Mucosa of descending colon (tissue), 3 donors: ENCODE measurements around the gene RCAN2. TPM values are rescaled to one million over a fixed set of nuclear protein-coding genes. Genes with fewer than 3 reads are reported as not detected.

Source experiments
- ATAC-seq: fragments of 200-7000 bp; cut with Tn5 transposase; one replicate; pipeline ENCODE4 v1.9.1; 2020; ENCODE audit warnings: mild to moderate bottlenecking, moderate library complexity
- DNase-seq, 3 donors: peaks; one replicate each; pipeline ENCODE4 v3.0.0-alpha.2; 2020
- H3K36me3 ChIP-seq: fragments of 200-600 bp; one replicate; pipeline ENCODE4 v1.8.0; 2021; ENCODE audit warnings: low read depth, mild to moderate bottlenecking
- H3K4me1 ChIP-seq: fragments of 200-600 bp; one replicate; pipeline ENCODE4 v1.8.0; 2021; ENCODE audit warnings: low read depth, mild to moderate bottlenecking
- H3K4me3 ChIP-seq: fragments of 200-600 bp; one replicate; pipeline ENCODE4 v1.8.0; 2021; ENCODE audit warnings: mild to moderate bottlenecking
- H3K9me3 ChIP-seq: fragments of 200-600 bp; one replicate; pipeline ENCODE4 v1.8.0; 2021; ENCODE audit warnings: mild to moderate bottlenecking
- CTCF ChIP-seq: fragments of 200-600 bp; IDR thresholded peaks from one replicate; pipeline ENCODE4 v1.8.0; 2022; ENCODE audit warnings: antibody characterized with exemption, mild to moderate bottlenecking
- intact Hi-C, 2 donors: fragments of 100-400 bp; cut with DNase I in 1 of 2; cut with micrococcal nuclease in 1 of 2; formaldehyde crosslinking; loops; one replicate each; pipeline versions ENCODE4 v1.11.0 to v1.11.1; 2022; cut with DNase I, micrococcal nuclease
- total RNA-seq, 3 donors: library from RNA; stranded (reverse); fragmentation: NEBNext Ultra II Directional in 2 of 3; extraction: Animal tissue kit (Norgen Biotek cat#: 25700) in 2 of 3; gene quantifications; one replicate each; pipeline versions ENCODE4 v1.2.1 to v1.2.4, GENCODE V29; 2021 to 2023
- donor health status: DM: no; HTN: no; CAD: no; lungs with moderate emphysema.
- donor health status: DM: no; HTN: no; CAD: no.
- donor health status: DM: no; HTN: yes; CAD: no.

Gene RCAN2
- total RNA-seq, 3 donors from 2014 or later = 5.1 to 6.6 (median 6.1) TPM

- no peak for TF ChIP-seq CTCF
- no peak for ATAC-seq
- Histone ChIP-seq H3K4me3 (no peak overlapping the region), H3K9me3 (no peaks in the 10 kb centered on the region), H3K4me1 (no peaks in the 10 kb centered on the region), H3K36me3 (no peaks in the 10 kb centered on the region)
- intact Hi-C loops = no loop called here
- no peak for DNase-seq
These were observed 244.5 kb downstream of the RCAN2 start for GRCh38 chr6:46246727-46247126.

- Histone ChIP-seq H3K9me3 (no peaks in the 10 kb centered on the region), H3K4me3 (no peak overlapping the region), H3K4me1 (no peaks in the 10 kb centered on the region), H3K36me3 (no peaks in the 10 kb centered on the region)
- no peak for TF ChIP-seq CTCF
- DNase-seq (no peak), ATAC-seq (no peak)
- intact Hi-C loops = no loop called here
These were observed 245.2 kb downstream of the RCAN2 start for GRCh38 chr6:46246081-46246480.

GRCh38 chr6:46244670-46245069 is 246.6 kb downstream of the RCAN2 start:
- TF ChIP-seq CTCF = no peak
- intact Hi-C loops = no loop called here
- no peaks in the 10 kb centered on the region for H3K4me1 ChIP-seq
- ATAC-seq (no peak), DNase-seq (no peak)
- H3K4me3 ChIP-seq = no peak overlapping the region
- H3K36me3 ChIP-seq = no peaks in the 10 kb centered on the region
- H3K9me3 ChIP-seq = no peaks in the 10 kb centered on the region

- Histone ChIP-seq H3K9me3 (no peaks in the 10 kb centered on the region), H3K4me3 (no peak overlapping the region), H3K4me1 (no peaks in the 10 kb centered on the region), H3K36me3 (no peaks in the 10 kb centered on the region)
- no peak for TF ChIP-seq CTCF
- no peak for ATAC-seq
- no peak for DNase-seq
- intact Hi-C loops = no loop called here
These were observed 247.5 kb downstream of the RCAN2 start for GRCh38 chr6:46243754-46244153.

GRCh38 chr6:46242921-46243320 is 248.3 kb downstream of the RCAN2 start:
- Histone ChIP-seq H3K36me3 (no peaks in the 10 kb centered on the region), H3K4me3 (no peak overlapping the region), H3K4me1 (no peaks in the 10 kb centered on the region), H3K9me3 (no peaks in the 10 kb centered on the region)
- intact Hi-C loops = no loop called here
- ATAC-seq = no peak
- TF ChIP-seq CTCF = no peak
- DNase-seq = no peak

GRCh38 chr6:46240866-46241565 is 250.2 kb downstream of the RCAN2 start:
- H3K9me3 ChIP-seq = no peaks in the 10 kb centered on the region
- intact Hi-C loops = no loop called here
- DNase-seq = no peak
- no peaks in the 10 kb centered on the region for H3K36me3 ChIP-seq
- no peaks in the 10 kb centered on the region for H3K4me1 ChIP-seq
- no peak for TF ChIP-seq CTCF
- ATAC-seq = no peak
- H3K4me3 ChIP-seq = no peak overlapping the region
